ENCODE measurements around the gene TRABD2A.
A peak's percentile ranks its signal among the peaks of the same experiment; 100 is the strongest.
"Not testable (repeated sequence)": the region's sequence is repeated elsewhere in the genome, so short reads cannot be mapped to it uniquely, and the experiment has no call there.

Gene TRABD2A

DNA sequence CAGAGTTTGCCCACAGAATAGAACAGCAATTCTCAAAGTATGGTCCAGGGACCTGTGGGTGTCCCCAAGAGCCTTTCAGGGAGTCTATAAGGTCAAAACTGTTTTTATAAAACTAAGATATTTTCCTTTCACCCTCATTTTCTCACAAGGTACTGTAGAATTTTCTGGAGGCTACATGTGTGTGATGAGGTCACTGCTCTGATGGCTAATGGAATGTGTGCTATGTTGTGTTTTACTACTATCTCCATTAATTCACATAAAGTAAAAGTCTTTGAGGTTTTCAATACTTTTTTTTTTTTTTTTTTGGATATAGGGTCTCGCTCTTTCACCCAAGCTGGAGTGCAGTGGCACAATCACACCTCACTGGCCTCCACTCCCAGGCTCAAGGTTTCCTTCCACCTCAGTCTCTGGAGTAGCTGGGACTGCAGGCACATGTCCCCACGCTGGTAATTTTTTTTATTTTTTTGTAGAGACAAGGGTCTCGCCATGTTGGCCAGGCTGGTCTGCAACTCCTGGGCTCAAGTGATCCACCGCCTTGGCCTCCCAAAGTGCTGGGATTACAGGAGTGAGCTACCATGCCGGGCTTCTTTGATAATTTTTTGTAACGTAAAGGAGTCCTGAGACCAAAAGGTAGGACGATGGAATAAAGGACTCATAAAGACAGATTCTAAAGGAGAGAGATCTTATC, 1.8 kb downstream of the TRABD2A start:
- DNase-seq, result no peak

DNA sequence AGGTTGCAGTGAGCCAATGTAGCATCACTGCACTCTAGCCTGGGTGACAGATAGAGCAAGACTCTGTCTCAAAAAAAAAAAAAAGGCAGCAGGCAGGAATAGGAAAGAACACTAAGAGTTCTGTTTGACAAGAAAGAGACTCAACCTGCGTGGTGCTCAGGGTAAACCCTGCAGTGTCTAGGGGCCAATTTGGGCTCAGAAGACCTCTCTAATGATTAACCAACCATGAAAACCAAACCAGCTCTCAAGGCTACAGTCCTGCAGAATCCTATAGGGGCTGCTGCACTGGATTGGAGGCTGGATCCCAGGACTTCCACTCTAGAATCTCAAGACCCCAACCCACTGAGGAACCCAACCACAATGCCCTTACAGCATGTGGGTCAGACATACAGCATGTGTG, 2.4 kb downstream of the TRABD2A start:
- no peak for DNase-seq

DNA sequence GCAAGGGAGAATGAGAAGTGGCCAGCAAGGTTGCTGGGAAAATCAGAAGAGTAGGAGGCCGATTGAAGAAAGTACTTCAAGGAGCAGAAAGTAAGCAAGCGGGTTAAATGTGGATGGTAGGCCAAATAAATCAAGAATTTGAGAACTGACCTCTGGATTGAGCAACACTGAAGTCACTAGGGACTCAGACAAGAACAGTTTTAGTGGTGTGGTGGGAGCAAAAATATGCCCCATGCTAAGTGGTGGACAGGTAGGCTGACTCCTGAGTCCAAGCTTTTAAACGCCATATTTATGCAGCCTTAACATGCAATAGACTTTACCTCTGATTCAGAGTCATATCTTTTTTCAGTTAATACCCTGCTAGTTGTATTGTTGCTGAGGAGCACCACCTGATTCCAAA, 4.5 kb downstream of the TRABD2A start:
- DNase-seq, result no peak

DNA sequence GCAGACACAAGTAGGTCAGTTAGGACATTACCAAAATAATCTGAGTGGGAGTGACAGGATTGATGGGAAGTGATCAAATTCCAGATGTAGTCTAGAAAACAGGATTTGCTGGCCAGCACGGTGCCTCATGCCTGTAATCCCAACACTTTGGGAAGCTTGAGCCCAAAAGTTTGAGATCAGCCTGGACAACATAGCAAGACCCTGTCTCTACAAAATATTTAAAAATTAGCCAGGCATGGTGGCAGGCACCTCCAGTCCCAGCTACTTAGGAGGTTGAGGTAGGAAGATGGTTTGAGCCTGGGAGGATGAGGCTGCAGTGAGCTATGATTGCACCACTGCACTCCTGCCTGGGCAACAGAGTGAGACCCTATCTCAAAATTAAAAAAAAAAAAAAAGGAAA, 5.3 kb downstream of the TRABD2A start:
- DNase-seq, result not testable (repeated sequence)

DNA sequence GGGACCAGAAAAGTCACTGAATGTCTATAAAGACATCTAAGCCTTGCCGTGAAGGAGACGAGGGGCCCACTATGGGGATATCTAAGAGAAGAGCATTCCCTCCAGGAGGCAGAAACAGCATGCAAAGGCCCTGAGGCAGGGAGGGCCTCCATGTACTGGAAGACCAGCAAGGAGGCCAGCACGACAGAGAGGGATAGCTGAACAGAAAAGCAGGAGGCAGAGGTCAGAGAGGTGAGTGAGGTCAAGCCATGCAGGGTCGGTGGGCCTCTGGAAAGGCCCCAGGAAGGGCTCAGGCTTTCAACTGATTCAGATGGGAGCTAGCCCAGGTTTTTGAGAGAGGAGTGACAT, 5.7 kb downstream of the TRABD2A start:
- no peak for DNase-seq

DNA sequence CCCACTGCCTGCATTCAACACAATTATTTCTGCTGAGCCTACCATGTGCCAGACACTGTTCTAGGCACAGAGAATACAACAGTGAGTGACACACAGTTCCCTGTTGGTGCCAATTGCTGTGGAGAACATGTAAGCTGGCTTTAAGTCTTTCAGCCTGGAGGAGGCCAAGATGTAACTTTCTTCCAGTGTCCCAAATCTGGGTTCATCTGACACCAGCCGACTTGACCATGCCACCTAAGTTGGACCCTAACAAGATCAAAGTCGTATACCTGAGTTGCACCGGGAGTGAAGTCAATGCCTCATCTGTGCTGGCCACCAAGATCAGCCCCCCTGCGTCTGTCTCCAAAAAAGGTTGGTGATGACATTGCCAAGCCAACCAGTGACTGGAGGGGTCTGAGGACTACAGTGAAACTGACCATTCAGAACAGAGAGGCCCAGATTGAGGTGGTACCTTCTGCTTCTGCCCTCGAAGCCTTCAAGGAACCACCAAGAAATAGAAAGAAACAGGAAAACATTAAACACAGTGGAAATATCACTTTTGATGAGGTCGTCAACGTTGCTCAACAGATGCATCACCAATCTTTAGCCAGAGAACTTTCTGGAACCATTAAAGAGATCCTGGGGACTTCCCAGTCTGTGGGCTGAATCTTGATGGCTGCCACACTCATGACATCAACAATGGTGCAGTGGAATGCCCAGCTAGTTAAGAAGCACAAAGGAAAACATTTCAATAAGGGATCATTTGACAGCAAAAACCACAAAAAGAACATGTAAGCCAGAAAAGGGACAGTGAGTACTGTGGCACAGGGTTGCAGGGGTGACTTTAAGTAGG, 6.3 kb downstream of the TRABD2A start:
- DNase-seq, result no peak

DNA sequence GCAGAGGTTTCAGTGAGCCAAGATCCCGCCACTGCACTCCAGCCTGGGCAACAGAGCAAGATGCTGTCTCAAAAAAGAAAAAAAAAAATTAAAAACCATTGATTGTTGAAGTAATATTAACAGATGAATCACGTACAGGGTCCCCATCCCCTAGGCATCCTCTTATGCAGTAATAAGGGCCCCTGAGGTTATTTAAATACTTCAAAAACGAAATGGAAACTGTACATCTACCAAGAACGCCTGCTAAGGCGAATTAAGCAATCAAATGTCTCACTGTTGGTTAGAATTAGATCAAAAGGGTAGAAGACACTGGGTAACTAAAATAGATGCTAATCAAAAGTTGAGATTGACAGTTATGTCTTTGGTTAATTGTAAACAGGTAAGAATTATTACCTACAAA, 7.5 kb downstream of the TRABD2A start:
- no peak for DNase-seq

DNA sequence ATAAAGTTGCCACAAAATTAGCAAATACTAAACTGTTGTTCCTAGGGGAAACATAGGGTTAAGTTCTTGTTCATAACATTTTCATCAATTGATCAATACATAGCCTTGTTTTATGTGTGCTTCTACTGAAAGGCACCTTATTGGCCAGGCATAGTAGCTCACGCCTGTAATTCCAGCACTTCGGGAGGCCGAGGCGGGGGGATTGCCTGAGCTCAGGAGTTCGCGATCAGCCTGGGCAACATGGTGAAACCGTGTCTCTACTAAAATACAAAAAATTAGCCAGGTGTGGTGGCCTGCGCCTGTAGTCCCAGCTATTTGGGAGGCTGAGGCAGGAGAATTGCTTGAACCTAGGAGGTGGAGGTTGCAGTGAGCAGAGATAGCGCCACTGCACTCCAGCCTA, 8.2 kb downstream of the TRABD2A start:
- not testable (repeated sequence) for DNase-seq

DNA sequence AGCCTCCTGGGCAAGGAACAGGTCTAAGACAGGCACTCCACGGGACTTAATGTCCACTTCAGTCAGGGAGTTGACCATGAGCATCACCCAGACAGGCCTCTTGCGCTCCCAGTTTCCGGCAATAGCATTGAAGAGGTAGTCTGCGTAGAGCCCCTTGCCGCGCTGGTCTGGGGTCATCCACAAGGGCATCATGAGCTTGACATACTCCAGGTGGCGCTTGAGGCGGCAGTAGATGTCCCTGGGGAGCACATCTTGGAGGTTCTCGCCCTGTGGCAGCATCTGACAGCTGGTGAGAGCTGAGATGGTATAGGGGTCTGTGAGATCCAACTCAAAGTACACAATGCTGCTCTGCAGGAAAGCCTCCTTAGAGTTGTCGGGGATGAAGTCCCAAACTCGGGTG, 10.6 kb downstream of the TRABD2A start:
- no peak for DNase-seq

DNA sequence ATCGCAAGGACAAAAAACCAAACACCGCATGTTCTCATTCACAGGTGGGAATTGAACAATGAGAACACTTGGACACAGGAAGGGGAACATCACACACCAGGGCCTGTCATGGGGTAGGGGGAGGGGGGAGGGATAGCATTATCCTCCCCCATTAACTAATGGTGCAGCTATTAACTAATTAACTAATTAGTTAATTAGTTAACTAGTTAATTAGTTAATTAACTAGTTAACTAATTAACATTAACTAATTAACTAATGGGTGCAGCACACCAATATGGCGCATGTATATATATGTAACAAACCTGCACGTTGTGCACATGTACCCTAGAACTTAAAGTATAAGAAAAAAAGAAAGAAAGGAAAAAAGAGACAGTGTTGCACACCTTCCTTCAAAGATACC, 12.6 kb downstream of the TRABD2A start:
- not testable (repeated sequence) for DNase-seq

DNA sequence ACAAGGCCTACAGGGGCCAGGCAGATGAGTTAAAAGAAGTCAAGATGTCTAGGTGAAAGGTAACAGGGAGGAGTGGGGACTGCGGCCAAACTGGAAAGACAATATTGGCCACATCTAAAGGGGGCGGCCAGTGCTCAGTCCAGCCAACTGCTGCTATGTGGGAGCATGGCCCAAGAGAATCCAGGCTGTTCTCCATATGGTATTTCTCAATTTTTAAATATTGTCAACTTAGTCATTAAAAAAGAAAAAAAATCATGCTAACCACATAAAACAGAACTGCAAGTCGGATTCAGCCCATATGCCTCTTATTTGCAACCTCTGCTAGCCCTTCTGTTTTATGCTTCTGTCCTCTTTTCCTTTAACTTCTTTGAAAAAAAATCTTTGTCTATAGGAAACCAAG, 14.8 kb downstream of the TRABD2A start:
- DNase-seq, result no peak

DNA sequence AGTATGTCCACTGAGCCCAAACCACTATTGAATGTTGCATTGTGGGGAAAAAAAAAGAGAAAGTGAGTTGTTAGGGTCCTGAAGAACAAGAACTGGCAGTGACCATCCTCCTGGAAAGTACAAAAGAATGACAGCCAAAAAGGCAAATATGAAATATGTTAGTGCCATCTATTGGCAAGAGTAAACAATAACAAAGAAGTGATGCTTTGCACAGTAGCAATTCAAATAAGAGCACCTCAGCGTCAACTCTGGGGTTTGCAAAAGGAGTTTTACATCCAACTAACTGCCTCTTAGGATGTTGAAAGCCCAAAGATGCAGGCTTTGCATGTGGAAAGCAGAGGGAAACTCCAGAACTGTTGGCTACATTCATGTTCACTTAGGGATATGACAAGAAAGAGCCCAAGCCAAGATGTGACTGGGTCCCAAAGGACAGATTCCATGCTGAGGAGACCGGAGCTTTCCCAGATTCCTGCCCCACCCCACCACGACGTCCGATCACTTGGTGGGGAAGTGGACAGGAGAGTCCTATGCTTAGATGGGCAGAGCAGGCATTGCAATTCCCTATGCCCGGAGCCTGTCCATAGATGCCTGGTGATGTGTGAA, 15.6 kb downstream of the TRABD2A start:
- peak; percentile 20 for DNase-seq

DNA sequence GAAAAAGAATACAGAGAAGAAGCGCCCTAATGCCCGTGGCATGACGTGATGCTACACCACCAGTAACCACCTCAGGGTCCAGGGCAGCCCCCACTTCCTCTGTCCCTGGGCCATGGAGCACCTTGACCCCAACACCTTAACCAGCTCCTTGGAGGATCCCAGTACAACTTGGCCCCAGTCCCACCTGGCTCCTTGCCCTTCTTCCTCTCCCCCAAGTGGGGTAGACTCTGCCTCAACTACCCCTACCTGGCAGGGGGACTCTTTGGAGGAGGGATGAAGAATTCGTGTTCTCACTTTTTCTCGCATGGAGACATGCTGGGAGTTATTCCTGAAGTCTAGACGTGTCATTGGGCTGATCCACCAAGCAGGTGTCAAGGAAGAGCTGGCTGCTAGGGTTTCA, 18.9 kb downstream of the TRABD2A start:
- no peak for DNase-seq

DNA sequence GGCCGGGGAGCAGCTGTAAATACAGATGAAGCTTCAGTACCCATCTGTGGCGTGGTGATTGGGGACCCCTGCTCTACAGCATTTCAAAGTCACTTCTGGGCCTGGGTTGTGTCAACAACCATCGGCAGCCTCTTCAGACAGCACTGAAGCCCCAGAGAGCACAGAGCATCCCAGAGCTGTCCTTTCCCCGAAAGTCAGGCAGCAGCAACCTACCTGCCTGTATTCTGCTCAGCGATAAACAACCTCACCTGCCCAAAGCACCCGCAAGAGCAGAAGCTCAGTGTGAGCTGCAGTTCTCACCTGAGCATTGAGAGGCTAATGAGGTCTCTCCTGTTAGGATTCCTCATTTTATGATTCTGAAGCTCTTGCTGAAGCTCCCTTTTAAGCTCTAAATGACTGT, 19.3 kb downstream of the TRABD2A start:
- DNase-seq, result no peak

DNA sequence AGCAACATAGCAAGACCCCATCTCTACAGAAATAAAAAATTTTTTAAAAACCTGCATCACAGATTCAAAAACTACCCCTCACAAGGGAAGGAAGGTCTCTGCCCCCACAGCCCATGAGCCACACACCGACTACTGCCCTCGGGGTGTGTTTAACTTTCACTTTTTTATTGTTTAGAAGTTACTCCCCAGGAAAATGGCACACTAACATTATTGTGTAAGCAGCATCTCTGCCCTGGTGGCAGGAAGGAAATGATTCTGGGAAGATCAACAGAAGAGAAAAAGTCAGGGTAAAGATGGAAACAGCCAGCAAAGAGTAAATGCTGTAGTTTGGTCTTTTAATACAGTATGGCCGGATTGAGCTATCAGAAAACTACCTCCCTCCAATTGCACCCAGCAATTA, 21.9 kb downstream of the TRABD2A start:
- DNase-seq, result no peak

DNA sequence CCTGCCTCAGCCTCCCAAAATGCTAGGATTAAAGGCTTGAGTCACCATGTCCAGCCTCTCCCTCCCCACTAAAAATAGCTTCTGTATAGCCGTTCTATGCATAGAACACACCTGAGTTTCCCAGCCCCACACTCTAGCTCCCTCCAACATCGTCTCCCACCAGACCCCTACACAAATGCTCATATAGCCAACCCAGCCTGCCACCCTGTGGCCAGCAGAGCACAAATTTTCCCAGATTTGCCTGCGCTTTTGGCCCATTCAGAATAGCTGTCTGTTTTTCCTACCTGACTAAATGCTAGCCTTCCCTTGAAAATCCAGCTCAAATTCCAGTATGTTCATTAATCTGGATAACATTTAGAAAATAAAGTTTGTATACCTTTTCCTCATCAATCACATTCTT, 22.8 kb downstream of the TRABD2A start:
- DNase-seq, result no peak

DNA sequence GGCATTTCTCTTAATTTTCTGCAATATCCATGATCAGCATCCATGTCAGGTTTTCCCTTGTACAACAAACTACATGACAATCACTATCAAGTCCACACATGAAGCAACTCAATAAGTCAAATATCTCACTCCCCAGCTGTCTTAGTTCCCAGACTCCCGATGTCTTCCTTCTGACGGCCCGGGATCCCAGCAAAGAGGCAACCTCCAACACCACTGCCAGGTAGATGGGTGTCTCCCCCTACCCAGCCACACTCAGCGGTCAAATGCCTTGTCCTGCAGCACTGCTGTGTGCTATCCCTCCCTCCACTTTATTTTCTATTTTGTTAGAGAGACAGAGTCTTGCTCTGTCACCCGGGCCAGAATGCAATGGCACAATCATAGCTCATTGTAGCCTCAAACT, 23.3 kb downstream of the TRABD2A start:
- DNase-seq, result no peak

DNA sequence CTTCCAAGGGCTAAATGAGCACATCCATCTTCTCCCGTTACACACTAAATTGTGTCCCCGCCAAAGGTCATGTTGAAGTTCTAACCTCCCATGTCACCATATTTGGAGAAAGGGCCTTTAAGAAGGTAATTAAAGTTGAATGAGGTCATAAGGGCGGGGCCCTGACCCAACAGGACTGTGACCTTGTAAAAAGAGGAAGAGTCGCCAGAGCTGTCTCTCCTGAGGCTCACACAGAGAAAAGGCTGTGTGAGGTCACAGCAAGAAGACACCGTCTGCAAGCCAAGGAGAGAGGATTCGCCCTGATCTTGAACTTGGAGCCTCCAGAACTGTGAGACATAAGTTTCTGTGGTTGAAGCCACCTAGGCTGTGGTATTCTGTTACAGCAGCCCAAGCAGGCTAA, 24.1 kb downstream of the TRABD2A start:
- DNase-seq, result no peak

DNA sequence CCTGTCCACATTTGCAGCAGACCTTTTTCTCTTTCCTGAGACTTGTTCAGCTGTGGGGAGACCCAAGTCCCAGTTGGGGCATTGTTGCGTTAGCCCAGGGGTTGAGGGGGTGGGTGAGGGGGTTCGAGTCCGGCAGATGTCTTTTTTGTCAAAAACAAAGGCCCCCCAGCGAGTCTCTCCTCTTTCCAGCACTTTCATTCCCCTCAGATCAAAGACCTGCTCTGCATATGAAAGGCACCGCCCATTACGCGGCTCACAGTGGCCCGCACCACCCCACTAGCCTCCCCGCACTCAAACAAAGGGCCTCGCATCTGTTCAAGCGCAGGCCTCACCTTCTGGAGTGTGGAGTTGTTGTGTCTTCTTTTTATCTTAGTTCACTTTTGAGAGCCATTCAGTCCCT, 25.2 kb downstream of the TRABD2A start:
- no peak for DNase-seq

DNA sequence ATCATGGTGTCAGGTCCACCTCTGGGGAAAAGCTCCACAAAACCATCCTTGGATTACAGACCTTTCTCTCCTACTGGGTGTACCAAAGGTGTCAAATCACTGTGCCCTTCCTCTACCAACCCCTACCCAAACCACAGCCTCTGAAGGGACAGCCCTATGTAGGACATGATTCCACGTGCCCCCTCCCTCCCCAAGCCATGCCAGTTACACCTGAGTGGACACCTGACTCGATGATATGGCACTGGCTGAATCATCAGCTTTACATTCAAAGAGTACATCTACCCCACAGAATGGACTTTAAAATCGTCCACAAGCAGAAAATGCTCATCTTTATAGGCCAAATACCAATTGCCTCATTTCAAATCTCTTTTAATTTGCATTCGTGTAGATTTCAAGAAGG, 26.0 kb downstream of the TRABD2A start:
- DNase-seq, result no peak

DNA sequence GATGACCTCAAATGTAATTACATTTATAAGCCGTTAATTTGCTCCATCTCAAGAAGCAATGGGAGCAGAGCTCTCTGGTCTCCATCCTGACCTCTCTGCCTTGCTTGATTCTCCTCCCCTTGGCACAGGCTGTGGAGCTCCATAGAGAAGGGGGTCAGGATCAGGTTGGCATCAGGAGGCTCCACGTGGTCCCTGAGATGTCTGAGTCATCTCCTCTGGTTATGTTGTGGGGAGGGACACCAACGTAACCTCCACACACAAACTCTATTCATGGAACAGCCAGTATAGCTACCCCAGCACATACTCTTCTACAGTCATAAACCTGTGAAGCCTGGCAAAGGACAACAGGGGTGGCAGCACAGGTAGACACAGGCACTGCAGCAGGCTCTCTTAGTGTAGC, 29.0 kb downstream of the TRABD2A start:
- DNase-seq, result no peak

DNA sequence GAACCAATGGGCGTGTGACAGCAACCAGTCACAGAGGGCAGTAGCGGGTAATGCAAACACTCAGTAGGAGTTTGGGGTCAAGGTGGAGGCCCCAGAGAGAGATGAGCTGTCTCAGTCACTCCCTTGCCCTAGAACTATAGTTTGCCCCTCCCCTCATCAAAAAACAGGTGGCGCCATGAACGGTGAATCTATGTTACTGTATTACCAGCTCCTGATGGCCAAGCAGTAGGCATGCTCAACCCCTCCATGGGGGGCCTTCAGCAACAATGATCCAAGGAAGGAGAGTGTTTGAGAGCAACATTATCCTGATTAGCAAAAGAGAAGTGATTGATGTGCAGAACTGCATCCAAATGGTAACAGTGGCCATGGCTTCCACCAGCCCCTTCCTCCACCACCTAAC, 30.4 kb downstream of the TRABD2A start:
- DNase-seq, result no peak

DNA sequence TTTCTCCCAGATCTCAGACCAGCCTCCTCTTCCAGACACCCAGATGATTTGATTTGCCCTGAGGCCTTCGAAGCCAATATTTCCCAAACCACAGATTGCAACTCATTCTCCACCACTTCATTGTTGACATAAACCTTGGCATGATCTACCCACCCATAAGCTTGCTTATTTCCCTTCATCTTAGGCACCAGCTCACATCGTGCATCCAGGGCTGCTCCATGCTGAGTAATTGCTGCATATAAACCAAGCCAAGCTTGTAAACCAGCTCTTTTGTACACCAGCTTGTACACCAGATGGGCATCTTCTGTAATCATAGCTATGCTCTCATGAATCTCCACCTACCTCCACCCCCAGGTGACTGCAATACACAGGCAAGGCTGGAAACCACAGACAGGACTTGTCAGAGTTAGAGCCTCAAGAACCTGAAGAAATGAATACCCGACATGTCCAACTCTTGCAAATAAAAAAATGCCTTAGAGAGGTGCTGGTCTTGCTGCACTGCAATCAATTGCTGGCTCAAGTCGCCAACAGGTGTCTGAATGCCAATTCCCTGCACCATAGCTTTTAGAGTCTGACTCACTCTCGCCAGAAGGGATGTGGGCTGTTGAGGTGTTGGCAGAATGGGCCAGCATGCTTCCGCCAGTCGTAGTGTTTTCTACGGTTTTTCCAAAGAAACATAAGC, 31.5 kb downstream of the TRABD2A start:
- DNase-seq, result no peak

Measured in kidney glomerular epithelial cell (primary cell).